Brain microvascular endothelial cell (primary cell): ENCODE results near the gene GLS.

Experiments used
- DNase-seq: peaks from one replicate; pipeline ENCODE4 v3.0.0-alpha.2; 2020
- H3K27ac ChIP-seq: fragments of 250-450 bp; sonication (Bioruptor Pico); 2 replicates; pipeline ENCODE4 v1.5.1; 2020; ENCODE audit warnings: mild to moderate bottlenecking, moderate library complexity
- H3K27me3 ChIP-seq: fragments of 250-450 bp; sonication (Bioruptor Pico); replicated peaks from 2 replicates; pipeline ENCODE4 v1.5.1; 2020; ENCODE audit warnings: mild to moderate bottlenecking
- H3K36me3 ChIP-seq: fragments of 250-450 bp; sonication (Bioruptor Pico); replicated peaks from 2 replicates; pipeline ENCODE4 v1.5.1; 2020; ENCODE audit warnings: mild to moderate bottlenecking
- H3K4me3 ChIP-seq: 2 replicates; pipeline ENCODE4 v1.5.1; 2011; ENCODE audit warnings: low read depth, mild to moderate bottlenecking, control low read depth, low read length, moderate library complexity
- CTCF ChIP-seq: IDR thresholded peaks from 2 replicates; pipeline ENCODE4 v1.5.1; 2011; ENCODE audit warnings: low read depth, mild to moderate bottlenecking, moderate library complexity, low read length, control low read depth, inconsistent platforms; ENCODE audit errors: missing control alignments
- in situ Hi-C: cut with HindIII; loops from 2 replicates; pipeline ENCODE4 v1.10.0; 2017; ENCODE audit warnings: low sequenced_read_pairs, low pct_ligation_motif_present

GLS gene

GRCh38 chr2:190978389-190979053 lies 97.9 kb downstream of the GLS start:
- in situ Hi-C loops = no loop called here
- no peak overlapping the region for H3K4me3 ChIP-seq
- peak; percentile 84 for DNase-seq
- peak overlapping the region; percentile 38 for H3K27ac ChIP-seq
- H3K36me3 ChIP-seq = peaks cover 67% of the 10 kb centered on the region
- TF ChIP-seq CTCF = no peak
- no peaks in the 10 kb centered on the region for H3K27me3 ChIP-seq

GRCh38 chr2:190979906-190980629 lies 99.4 kb downstream of the GLS start:
- Histone ChIP-seq H3K27ac (peak overlapping the region; percentile 79), H3K4me3 (no peak overlapping the region)
- in situ Hi-C loops = no loop called here

GRCh38 chr2:190980630-190981209 lies 100.1 kb downstream of the GLS start:
- no peaks in the 10 kb centered on the region for H3K27me3 ChIP-seq
- no peak for TF ChIP-seq CTCF
- in situ Hi-C loops = no loop called here
- H3K27ac ChIP-seq = peak overlapping the region; percentile 79
- no peak for DNase-seq
- no peak overlapping the region for H3K4me3 ChIP-seq
- H3K36me3 ChIP-seq = peaks cover 66% of the 10 kb centered on the region

More at GRCh38 chr2:190979906-190980629, 99.4 kb downstream of the GLS start:
- Histone ChIP-seq H3K27me3 (no peaks in the 10 kb centered on the region), H3K36me3 (peaks cover 65% of the 10 kb centered on the region)
- peak; percentile 93 for DNase-seq
- TF ChIP-seq CTCF = no peak

- no peak overlapping the region for H3K4me3 ChIP-seq
- H3K27ac ChIP-seq = no peak overlapping the region
- in situ Hi-C loops = no loop called here
- no peaks in the 10 kb centered on the region for H3K27me3 ChIP-seq
- no peak for DNase-seq
- no peak for TF ChIP-seq CTCF
- peaks cover 66% of the 10 kb centered on the region for H3K36me3 ChIP-seq
Measured at GRCh38 chr2:190981333-190981732, 100.7 kb downstream of the GLS start.

GRCh38 chr2:190981733-190982132 lies 101.1 kb downstream of the GLS start:
- no peak for TF ChIP-seq CTCF
- no peak overlapping the region for H3K4me3 ChIP-seq
- in situ Hi-C loops = no loop called here
- no peak overlapping the region for H3K27ac ChIP-seq
- peaks cover 66% of the 10 kb centered on the region for H3K36me3 ChIP-seq
- DNase-seq = no peak
- no peaks in the 10 kb centered on the region for H3K27me3 ChIP-seq
